Liver (tissue), 9 donors: ENCODE data around the gene RESP18. TPM values are rescaled to one million over a fixed set of nuclear protein-coding genes. Genes with fewer than 3 reads are reported as not detected.

Experiments used
- DNase-seq: peaks from one replicate; pipeline ENCODE4 v3.0.0-alpha.2; 2017; ENCODE audit warnings: low spot score
- H3K27ac ChIP-seq, 2 donors: one replicate each; pipeline ENCODE4 v1.7.0; 2013; ENCODE audit warnings: inconsistent platforms in 2 of 2, low read length in 2 of 2, control low read depth in 1 of 2, low read depth in 1 of 2, mild to moderate bottlenecking in 1 of 2
- H3K27me3 ChIP-seq, 4 donors: one replicate each; pipeline versions ENCODE4 v1.6.1 to v1.7.0; 2013; ENCODE audit warnings: low read length in 3 of 4, inconsistent platforms in 1 of 4, mild to moderate bottlenecking in 1 of 4, moderate library complexity in 1 of 4; ENCODE audit not compliant: control insufficient read depth in 4 of 4, insufficient read depth in 4 of 4
- H3K36me3 ChIP-seq, 4 donors: one replicate each; pipeline versions ENCODE4 v1.6.1 to v1.7.0; 2013; ENCODE audit warnings: low read length in 3 of 4, mild to moderate bottlenecking in 3 of 4, low read depth in 1 of 4, moderate library complexity in 1 of 4; ENCODE audit not compliant: control insufficient read depth in 4 of 4, insufficient read depth in 3 of 4
- H3K4me1 ChIP-seq, 4 donors: one replicate each; pipeline versions ENCODE4 v1.6.1 to v1.7.0; 2013; ENCODE audit warnings: low read length in 3 of 4, mild to moderate bottlenecking in 3 of 4, moderate library complexity in 1 of 4; ENCODE audit not compliant: control insufficient read depth in 4 of 4, insufficient read depth in 4 of 4
- H3K4me3 ChIP-seq, 3 donors: one replicate each; pipeline versions ENCODE4 v1.6.1 to v1.7.0; 2013; ENCODE audit warnings: low read length in 3 of 3, control low read depth in 1 of 3, low read depth in 1 of 3, mild to moderate bottlenecking in 1 of 3
- H3K9ac ChIP-seq, 2 donors: one replicate each; pipeline ENCODE4 v1.7.0; 2013; ENCODE audit warnings: low read length in 2 of 2, mild to moderate bottlenecking in 2 of 2, moderate library complexity in 2 of 2, control low read depth in 1 of 2, low read depth in 1 of 2
- H3K9me3 ChIP-seq, 4 donors: one replicate each; pipeline versions ENCODE4 v1.6.1 to v1.7.0; 2013; ENCODE audit warnings: low read length in 3 of 4; ENCODE audit not compliant: control insufficient read depth in 4 of 4
- CTCF ChIP-seq: fragments of 150-350 bp; IDR thresholded peaks from 2 replicates; pipeline ENCODE4 v1.5.1; 2017; ENCODE audit warnings: improper control_type of control experiment, low read depth, low read length; ENCODE audit not compliant: missing input control
- EGR1 ChIP-seq, 2 donors: IDR thresholded peaks; 2 replicates each; pipeline ENCODE4 v1.6.1; 2016 to 2018; ENCODE audit warnings: antibody characterized with exemption in 2 of 2, low read depth in 2 of 2
- GABPA ChIP-seq, 2 donors: IDR thresholded peaks in 1 of 2; conservative IDR thresholded peaks in 1 of 2; 2 replicates each; pipeline ENCODE4 v1.6.1; 2016; ENCODE audit warnings: antibody characterized with exemption in 2 of 2, mild to moderate bottlenecking in 1 of 2, moderate library complexity in 1 of 2
- NR2F2 ChIP-seq: IDR thresholded peaks from 2 replicates; pipeline ENCODE4 v1.6.1; 2016; ENCODE audit warnings: antibody characterized with exemption
- RAD21 ChIP-seq, 2 donors: IDR thresholded peaks; 2 replicates each; pipeline ENCODE4 v1.6.1; 2016; ENCODE audit warnings: antibody characterized with exemption in 2 of 2, mild to moderate bottlenecking in 2 of 2
- SP1 ChIP-seq: IDR thresholded peaks from 2 replicates; pipeline ENCODE4 v1.6.1; 2018; ENCODE audit warnings: antibody characterized with exemption, mild to moderate bottlenecking
- ZBTB33 ChIP-seq: IDR thresholded peaks from 2 replicates; pipeline ENCODE4 v1.6.1; 2016; ENCODE audit warnings: antibody characterized with exemption
- whole genome bisulfite sequencing: extraction: QIAGEN DNeasy Blood & Tissue Kit; methylation state at CpG from one replicate; pipeline ENCODE4 v1.1.7; 2013; 5-methylcytosine and 5-hydroxymethylcytosine counted together
- polyA plus RNA-seq, 2 donors: library from polyadenylated mRNA; stranded (reverse) in 1 of 2; unstranded in 1 of 2; fragments of 200-250 nt in 1 of 2; fragments of >200 nt in 1 of 2; fragmentation: Nextera tagmentation in 1 of 2; extraction: Ambion mirVana in 1 of 2; gene quantifications; one replicate each; pipeline versions ENCODE4 v1.2.1 to v1.2.3, GENCODE V29; 2013 to 2015
- total RNA-seq, 2 donors: library from RNA; depleted of rRNA; stranded (reverse); fragments of >200 nt; gene quantifications; one replicate each; pipeline ENCODE4 v1.2.3, GENCODE V29; 2014
- TF ChIP-seq, protein P1 (sequence below): IDR thresholded peaks from 2 replicates; pipeline ENCODE4 v1.6.1; 2016; ENCODE audit warnings: antibody characterized with exemption, mild to moderate bottlenecking
- TF ChIP-seq, protein P2 (sequence below): IDR thresholded peaks from 2 replicates; pipeline ENCODE4 v1.6.1; 2016; ENCODE audit warnings: antibody characterized with exemption
- TF ChIP-seq, protein P3 (sequence below): IDR thresholded peaks from 2 replicates; pipeline ENCODE4 v1.6.1; 2016; ENCODE audit warnings: antibody characterized with exemption
- donor health status: healthy.
- donor health status: healthy.
- donor health status: healthy.
- donor health status: healthy.
- donor health status: healthy.

The RESP18 gene
- total and polyA plus RNA-seq, 4 donors = not detected

- TF ChIP-seq CTCF = no peak
Observed at GRCh38 chr2:219279151-219279915, 53.2 kb downstream of the RESP18 start, which contains the start of gene DNAJB2 (continued).

DNA sequence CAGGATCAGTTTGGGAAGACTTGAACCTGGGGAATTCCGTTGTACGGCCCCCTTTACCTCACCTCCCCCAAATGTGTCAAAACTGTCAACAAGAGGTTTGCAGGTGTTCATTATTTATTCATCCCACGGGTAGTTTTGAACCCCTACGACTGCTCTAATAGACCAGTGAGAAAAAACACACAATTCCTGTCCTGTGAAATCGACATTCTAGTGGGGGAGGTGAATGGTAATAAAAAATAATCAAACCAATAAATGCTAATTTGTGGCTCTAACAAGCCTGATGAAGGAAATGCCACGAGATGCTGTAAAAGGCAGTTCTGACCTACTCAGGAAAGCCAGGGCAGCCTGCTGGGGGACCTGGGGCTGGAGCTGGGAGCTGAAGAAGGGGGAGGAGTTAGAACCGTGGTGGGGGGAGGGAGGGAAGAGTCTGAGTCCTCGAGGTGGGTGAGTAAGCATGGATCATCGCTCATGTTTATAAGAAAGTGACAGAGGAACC lies 53.8 kb downstream of the RESP18 start:
- Histone ChIP-seq H3K27me3 (no peaks in the 10 kb centered on the region), H3K27ac (peak overlapping the region; percentile 96 to 98), H3K36me3 (peaks cover 2 to 30% (median 22%) of the 10 kb centered on the region in 4 donors), H3K4me3 (peak overlapping the region; percentile 31 to 72 (median 55)), H3K9me3 (no peaks in the 10 kb centered on the region), H3K4me1 (peaks cover 7 to 24% (median 14%) of the 10 kb centered on the region in 4 donors), H3K9ac (peak overlapping the region; percentile 88 to 89)
- TF ChIP-seq EGR1 (IDR thresholded peaks at IDR 0.05; ENCODE audit: low read depth in 2 of 2) (no peak), CTCF (no peak), ZBTB33 (no peak), GABPA (IDR thresholded peaks at IDR 0.05 in 1 of 2, conservative IDR thresholded peaks at IDR 0.05 in 1 of 2) (no peak), RAD21 (IDR thresholded peaks at IDR 0.05) (no peak), SP1 (no peak), NR2F2 (no peak)
- TF ChIP-seq, protein P1, sequence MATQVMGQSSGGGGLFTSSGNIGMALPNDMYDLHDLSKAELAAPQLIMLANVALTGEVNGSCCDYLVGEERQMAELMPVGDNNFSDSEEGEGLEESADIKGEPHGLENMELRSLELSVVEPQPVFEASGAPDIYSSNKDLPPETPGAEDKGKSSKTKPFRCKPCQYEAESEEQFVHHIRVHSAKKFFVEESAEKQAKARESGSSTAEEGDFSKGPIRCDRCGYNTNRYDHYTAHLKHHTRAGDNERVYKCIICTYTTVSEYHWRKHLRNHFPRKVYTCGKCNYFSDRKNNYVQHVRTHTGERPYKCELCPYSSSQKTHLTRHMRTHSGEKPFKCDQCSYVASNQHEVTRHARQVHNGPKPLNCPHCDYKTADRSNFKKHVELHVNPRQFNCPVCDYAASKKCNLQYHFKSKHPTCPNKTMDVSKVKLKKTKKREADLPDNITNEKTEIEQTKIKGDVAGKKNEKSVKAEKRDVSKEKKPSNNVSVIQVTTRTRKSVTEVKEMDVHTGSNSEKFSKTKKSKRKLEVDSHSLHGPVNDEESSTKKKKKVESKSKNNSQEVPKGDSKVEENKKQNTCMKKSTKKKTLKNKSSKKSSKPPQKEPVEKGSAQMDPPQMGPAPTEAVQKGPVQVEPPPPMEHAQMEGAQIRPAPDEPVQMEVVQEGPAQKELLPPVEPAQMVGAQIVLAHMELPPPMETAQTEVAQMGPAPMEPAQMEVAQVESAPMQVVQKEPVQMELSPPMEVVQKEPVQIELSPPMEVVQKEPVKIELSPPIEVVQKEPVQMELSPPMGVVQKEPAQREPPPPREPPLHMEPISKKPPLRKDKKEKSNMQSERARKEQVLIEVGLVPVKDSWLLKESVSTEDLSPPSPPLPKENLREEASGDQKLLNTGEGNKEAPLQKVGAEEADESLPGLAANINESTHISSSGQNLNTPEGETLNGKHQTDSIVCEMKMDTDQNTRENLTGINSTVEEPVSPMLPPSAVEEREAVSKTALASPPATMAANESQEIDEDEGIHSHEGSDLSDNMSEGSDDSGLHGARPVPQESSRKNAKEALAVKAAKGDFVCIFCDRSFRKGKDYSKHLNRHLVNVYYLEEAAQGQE = no peak
- TF ChIP-seq, protein P2, sequence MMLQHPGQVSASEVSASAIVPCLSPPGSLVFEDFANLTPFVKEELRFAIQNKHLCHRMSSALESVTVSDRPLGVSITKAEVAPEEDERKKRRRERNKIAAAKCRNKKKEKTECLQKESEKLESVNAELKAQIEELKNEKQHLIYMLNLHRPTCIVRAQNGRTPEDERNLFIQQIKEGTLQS = no peak
- TF ChIP-seq, protein P3, sequence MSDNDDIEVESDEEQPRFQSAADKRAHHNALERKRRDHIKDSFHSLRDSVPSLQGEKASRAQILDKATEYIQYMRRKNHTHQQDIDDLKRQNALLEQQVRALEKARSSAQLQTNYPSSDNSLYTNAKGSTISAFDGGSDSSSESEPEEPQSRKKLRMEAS = no peak
- 20% methylated on average over 9 of the region's 9 CpGs for WGBS
- DNase-seq = no peak
